Right lobe of liver (tissue), 4 donors: Measurements from ENCODE around the gene FASTK.

Experiments
- CTCF ChIP-seq, 4 donors: fragments of 200-600 bp in 3 of 4; fragments of 450-650 bp in 1 of 4; IDR thresholded peaks; one replicate each; pipeline versions ENCODE4 v1.5.1 to v1.8.0; 2016 to 2022; ENCODE audit warnings: antibody characterized with exemption in 4 of 4, mild to moderate bottlenecking in 2 of 4
- POLR2A ChIP-seq: fragments of 450-650 bp; IDR thresholded peaks from one replicate; pipeline ENCODE4 v1.6.1; 2017; ENCODE audit warnings: antibody characterized with exemption, mild to moderate bottlenecking
- donor health status: DM: no; HTN: no; CAD: no.
- donor health status: DM: no; HTN: no; CAD: no.
- donor health status: DM: no; HTN: yes; CAD: no.

- no peak for TF ChIP-seq CTCF (IDR thresholded peaks at IDR 0.05)
- no peak for TF ChIP-seq POLR2A
Observed at GRCh38 chr7:151065516-151065915, 15.1 kb downstream of the FASTK start.
